Naive B cell (primary cell): ENCODE data around the gene FOXD3. TPM values are rescaled to one million over a fixed set of nuclear protein-coding genes. Genes with fewer than 3 reads are reported as not detected.

Experiments used
- ATAC-seq, 2 donors: fragments of 150-1000 bp; cut with Tn5 transposase; 2 replicates each; pipeline ENCODE4 v1.10.0; 2021; ENCODE audit warnings: low read depth in 2 of 2, mild to moderate bottlenecking in 2 of 2, moderate library complexity in 2 of 2
- DNase-seq: peaks from one replicate; pipeline ENCODE4 v3.0.0; 2022
- H3K27ac Mint-ChIP-seq, 6 donors: one replicate each; pipeline ENCODE4 v1.8.0; 2020 to 2022; ENCODE audit warnings: mild to moderate bottlenecking in 6 of 6, mixed read lengths in 6 of 6, moderate library complexity in 5 of 6, inconsistent platforms in 2 of 6
- H3K27me3 Mint-ChIP-seq, 3 donors: one replicate each; pipeline ENCODE4 v1.8.0; 2021 to 2022; ENCODE audit warnings: mixed read lengths in 3 of 3, mild to moderate bottlenecking in 1 of 3
- H3K36me3 Mint-ChIP-seq, 2 donors: one replicate each; pipeline ENCODE4 v1.8.0; 2020 to 2022; ENCODE audit warnings: mixed read lengths in 2 of 2, inconsistent platforms in 1 of 2, mild to moderate bottlenecking in 1 of 2
- H3K4me1 Mint-ChIP-seq, 3 donors: one replicate each; pipeline ENCODE4 v1.8.0; 2020 to 2022; ENCODE audit warnings: mixed read lengths in 3 of 3, inconsistent platforms in 1 of 3, mild to moderate bottlenecking in 1 of 3, moderate library complexity in 1 of 3
- H3K4me3 Mint-ChIP-seq, 8 donors: one replicate each; pipeline ENCODE4 v1.8.0; 2020 to 2022; ENCODE audit warnings: mild to moderate bottlenecking in 8 of 8, mixed read lengths in 8 of 8, moderate library complexity in 8 of 8, inconsistent platforms in 2 of 8
- H3K9me3 Mint-ChIP-seq, 7 donors: one replicate each; pipeline ENCODE4 v1.8.0; 2020 to 2022; ENCODE audit warnings: mixed read lengths in 7 of 7, mild to moderate bottlenecking in 5 of 7, inconsistent platforms in 2 of 7, moderate library complexity in 1 of 7
- polyA plus RNA-seq, 6 donors: library from polyadenylated mRNA; unstranded; fragments of 300-500 nt; fragmentation: Illumina TruSeq; gene quantifications; one replicate each; pipeline ENCODE4 v1.2.3, GENCODE V29; 2021; ENCODE audit warnings: low read depth in 6 of 6

Gene FOXD3
- polyA plus RNA-seq, 6 donors from 2014 or later: not detected

DNA sequence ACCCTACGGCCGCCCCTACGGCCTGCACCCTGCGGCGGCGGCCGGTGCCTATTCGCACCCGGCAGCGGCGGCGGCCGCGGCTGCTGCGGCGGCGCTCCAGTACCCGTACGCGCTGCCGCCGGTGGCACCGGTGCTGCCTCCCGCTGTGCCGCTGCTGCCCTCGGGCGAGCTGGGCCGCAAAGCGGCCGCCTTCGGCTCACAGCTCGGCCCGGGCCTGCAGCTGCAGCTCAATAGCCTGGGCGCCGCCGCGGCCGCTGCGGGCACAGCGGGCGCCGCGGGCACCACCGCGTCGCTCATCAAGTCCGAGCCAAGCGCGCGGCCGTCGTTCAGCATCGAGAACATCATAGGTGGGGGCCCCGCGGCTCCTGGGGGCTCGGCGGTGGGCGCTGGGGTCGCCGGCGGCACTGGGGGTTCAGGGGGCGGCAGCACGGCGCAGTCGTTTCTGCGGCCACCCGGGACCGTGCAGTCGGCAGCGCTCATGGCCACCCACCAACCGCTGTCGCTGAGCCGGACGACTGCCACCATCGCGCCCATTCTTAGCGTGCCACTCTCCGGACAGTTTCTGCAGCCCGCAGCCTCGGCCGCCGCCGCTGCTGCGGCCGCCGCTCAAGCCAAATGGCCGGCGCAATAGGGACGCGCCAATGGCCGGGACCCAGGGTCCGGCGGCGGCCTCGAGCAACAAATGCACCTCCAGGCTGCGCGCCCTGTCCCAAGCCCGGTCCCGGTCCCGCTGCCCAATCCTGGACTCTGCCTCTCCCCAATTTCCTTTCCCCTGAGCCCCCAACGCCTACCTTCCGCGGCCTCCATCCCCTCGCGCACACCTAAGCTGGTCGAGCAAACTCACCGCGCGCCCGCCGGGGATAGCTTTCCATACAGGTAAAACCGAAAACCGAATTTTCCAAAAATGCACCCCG is 1.8 kb downstream of the FOXD3 start:
- peaks cover 8 to 61% (median 33%) of the 10 kb centered on the region in 7 donors for H3K9me3 Mint-ChIP-seq
- no peak for DNase-seq
- peak overlapping the region; percentile 44 to 93 (median 84) for H3K4me3 Mint-ChIP-seq
- H3K27ac Mint-ChIP-seq: peak overlapping the region in 3 of 6 donors; percentile 82 to 98 (median 93)
- peaks cover 10 to 32% of the 10 kb centered on the region in 2 donors for H3K36me3 Mint-ChIP-seq
- peaks cover 19 to 38% (median 32%) of the 10 kb centered on the region in 3 donors for H3K4me1 Mint-ChIP-seq
- ATAC-seq: no peak
- H3K27me3 Mint-ChIP-seq: peaks cover 55 to 62% (median 56%) of the 10 kb centered on the region in 3 donors

GRCh38 chr1:63324779-63325119 is 2.4 kb downstream of the FOXD3 start:
- Mint-ChIP-seq H3K4me1 (peaks cover 20 to 38% (median 30%) of the 10 kb centered on the region in 3 donors), H3K27ac (peak overlapping the region in 3 of 6 donors; percentile 82 to 98 (median 93)), H3K4me3 (peak overlapping the region; percentile 44 to 91 (median 77)), H3K9me3 (peaks cover 5 to 57% (median 30%) of the 10 kb centered on the region in 7 donors), H3K27me3 (peaks cover 55 to 62% (median 59%) of the 10 kb centered on the region in 3 donors), H3K36me3 (peaks cover 10 to 31% of the 10 kb centered on the region in 2 donors)
- ATAC-seq (no peak), DNase-seq (no peak)

GRCh38 chr1:63325279-63325985 is 3.1 kb downstream of the FOXD3 start:
- Mint-ChIP-seq H3K4me1 (peaks cover 20 to 40% (median 30%) of the 10 kb centered on the region in 3 donors), H3K4me3 (peak overlapping the region in 5 of 8 donors; percentile 25 to 82 (median 63)), H3K27me3 (peaks cover 59 to 63% (median 60%) of the 10 kb centered on the region in 3 donors), H3K36me3 (peaks cover 10 to 31% of the 10 kb centered on the region in 2 donors), H3K27ac (peak overlapping the region in 4 of 6 donors; percentile 82 to 96 (median 86)), H3K9me3 (peaks cover 5 to 55% (median 27%) of the 10 kb centered on the region in 7 donors)
- ATAC-seq (no peak), DNase-seq (no peak)

- DNase-seq: no peak
- ATAC-seq: no peak
- peaks cover 5 to 55% (median 29%) of the 10 kb centered on the region in 7 donors for H3K9me3 Mint-ChIP-seq
- peaks cover 63 to 66% (median 65%) of the 10 kb centered on the region in 3 donors for H3K27me3 Mint-ChIP-seq
- peak overlapping the region in 5 of 8 donors; percentile 32 to 82 (median 50) for H3K4me3 Mint-ChIP-seq
- peaks cover 20 to 41% (median 33%) of the 10 kb centered on the region in 3 donors for H3K4me1 Mint-ChIP-seq
- peaks cover 10 to 31% of the 10 kb centered on the region in 2 donors for H3K36me3 Mint-ChIP-seq
- peak overlapping the region in 5 of 6 donors; percentile 65 to 96 (median 83) for H3K27ac Mint-ChIP-seq
These were observed 3.7 kb downstream of the FOXD3 start for GRCh38 chr1:63326106-63326472.

- Mint-ChIP-seq H3K4me3 (peak overlapping the region in 6 of 8 donors; percentile 39 to 82 (median 48)), H3K4me1 (peaks cover 16 to 35% (median 26%) of the 10 kb centered on the region in 3 donors), H3K9me3 (peaks cover 5 to 50% (median 25%) of the 10 kb centered on the region in 7 donors), H3K36me3 (peaks cover 8 to 25% of the 10 kb centered on the region in 2 donors), H3K27ac (peak overlapping the region in 5 of 6 donors; percentile 78 to 96 (median 87)), H3K27me3 (peaks cover 60 to 65% (median 62%) of the 10 kb centered on the region in 3 donors)
- DNase-seq: no peak
- ATAC-seq: no peak
These were observed 4.4 kb downstream of the FOXD3 start for GRCh38 chr1:63326473-63327380.

GRCh38 chr1:63327417-63328054 is 5.2 kb downstream of the FOXD3 start:
- peaks cover 13 to 31% (median 24%) of the 10 kb centered on the region in 3 donors for H3K4me1 Mint-ChIP-seq
- peaks cover 5 to 48% (median 24%) of the 10 kb centered on the region in 7 donors for H3K9me3 Mint-ChIP-seq
- peak overlapping the region in 5 of 8 donors; percentile 37 to 82 (median 55) for H3K4me3 Mint-ChIP-seq
- DNase-seq: no peak
- ATAC-seq: no peak
- peak overlapping the region in 5 of 6 donors; percentile 78 to 96 (median 87) for H3K27ac Mint-ChIP-seq
- peaks cover 57 to 67% (median 65%) of the 10 kb centered on the region in 3 donors for H3K27me3 Mint-ChIP-seq
- H3K36me3 Mint-ChIP-seq: peaks cover 6 to 23% of the 10 kb centered on the region in 2 donors

GRCh38 chr1:63328122-63328521 is 5.8 kb downstream of the FOXD3 start:
- peak overlapping the region in 3 of 8 donors; percentile 63 to 82 (median 73) for H3K4me3 Mint-ChIP-seq
- ATAC-seq (no peak), DNase-seq (no peak)
- peak overlapping the region in 5 of 6 donors; percentile 62 to 96 (median 87) for H3K27ac Mint-ChIP-seq
- peaks cover 5 to 48% (median 24%) of the 10 kb centered on the region in 7 donors for H3K9me3 Mint-ChIP-seq
- peaks cover 6 to 23% of the 10 kb centered on the region in 2 donors for H3K36me3 Mint-ChIP-seq
- peaks cover 61 to 72% (median 70%) of the 10 kb centered on the region in 3 donors for H3K27me3 Mint-ChIP-seq
- peaks cover 13 to 31% (median 24%) of the 10 kb centered on the region in 3 donors for H3K4me1 Mint-ChIP-seq

GRCh38 chr1:63328781-63329180 is 6.4 kb downstream of the FOXD3 start:
- peak overlapping the region in 4 of 8 donors; percentile 37 to 75 (median 57) for H3K4me3 Mint-ChIP-seq
- DNase-seq (no peak), ATAC-seq (no peak)
- H3K4me1 Mint-ChIP-seq: peaks cover 13 to 31% (median 24%) of the 10 kb centered on the region in 3 donors
- peak overlapping the region in 4 of 6 donors; percentile 69 to 93 (median 85) for H3K27ac Mint-ChIP-seq
- H3K9me3 Mint-ChIP-seq: peaks cover 5 to 44% (median 24%) of the 10 kb centered on the region in 7 donors
- H3K36me3 Mint-ChIP-seq: peaks cover 6 to 23% of the 10 kb centered on the region in 2 donors
- H3K27me3 Mint-ChIP-seq: peaks cover 68 to 77% (median 72%) of the 10 kb centered on the region in 3 donors

DNA sequence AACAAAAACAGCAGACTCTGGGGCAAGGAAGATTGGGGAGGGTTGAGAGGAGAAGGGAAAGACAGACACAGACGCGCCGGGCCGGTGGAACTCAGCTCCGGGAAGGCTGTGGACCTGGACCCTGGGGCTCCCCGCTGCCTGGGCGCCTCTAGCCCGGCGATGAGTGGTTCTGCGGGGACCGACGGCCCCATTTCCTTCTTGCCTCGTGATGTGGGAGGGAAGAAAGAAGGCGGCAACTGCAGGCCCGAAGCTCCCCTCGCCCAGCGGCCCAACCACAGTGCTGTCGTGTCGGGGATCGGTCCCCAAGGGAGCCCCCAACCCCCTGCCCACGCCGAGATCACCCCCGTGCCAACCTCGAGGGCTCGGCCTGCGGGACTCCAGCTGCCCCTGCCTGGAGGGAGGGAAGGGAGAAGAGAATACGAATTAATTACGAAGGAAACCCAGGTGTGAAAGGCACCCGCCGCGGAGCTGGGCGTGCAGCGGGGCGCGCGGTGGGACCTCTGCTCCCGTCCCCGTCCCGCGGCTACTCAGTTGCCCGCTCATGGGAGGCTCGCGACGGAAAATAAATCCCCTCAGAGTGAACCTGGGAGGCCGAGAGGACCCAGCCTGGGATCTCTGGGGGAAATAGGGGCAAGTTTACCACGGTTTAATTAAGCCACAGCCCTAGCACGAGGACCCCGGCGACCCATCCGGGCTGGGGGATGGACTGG is 7.4 kb downstream of the FOXD3 start:
- no peak for DNase-seq
- Mint-ChIP-seq H3K4me1 (peaks cover 10 to 26% (median 20%) of the 10 kb centered on the region in 3 donors), H3K9me3 (peaks cover 5 to 44% (median 22%) of the 10 kb centered on the region in 7 donors), H3K4me3 (peak overlapping the region; percentile 30 to 77 (median 60)), H3K36me3 (peaks cover 6 to 23% of the 10 kb centered on the region in 2 donors), H3K27ac (peak overlapping the region in 4 of 6 donors; percentile 59 to 93 (median 85)), H3K27me3 (peaks cover 71 to 81% (median 80%) of the 10 kb centered on the region in 3 donors)
- no peak for ATAC-seq

GRCh38 chr1:63330331-63330916 is 8.1 kb downstream of the FOXD3 start:
- Mint-ChIP-seq H3K27me3 (peaks cover 76 to 87% (median 86%) of the 10 kb centered on the region in 3 donors), H3K27ac (peak overlapping the region in 3 of 6 donors; percentile 92 to 96 (median 94)), H3K4me1 (peaks cover 10 to 26% (median 20%) of the 10 kb centered on the region in 3 donors), H3K4me3 (peak overlapping the region in 7 of 8 donors; percentile 37 to 82 (median 69)), H3K36me3 (peaks cover 6 to 23% of the 10 kb centered on the region in 2 donors), H3K9me3 (peaks cover 5 to 44% (median 22%) of the 10 kb centered on the region in 7 donors)
- ATAC-seq: no peak
- DNase-seq: no peak

DNA sequence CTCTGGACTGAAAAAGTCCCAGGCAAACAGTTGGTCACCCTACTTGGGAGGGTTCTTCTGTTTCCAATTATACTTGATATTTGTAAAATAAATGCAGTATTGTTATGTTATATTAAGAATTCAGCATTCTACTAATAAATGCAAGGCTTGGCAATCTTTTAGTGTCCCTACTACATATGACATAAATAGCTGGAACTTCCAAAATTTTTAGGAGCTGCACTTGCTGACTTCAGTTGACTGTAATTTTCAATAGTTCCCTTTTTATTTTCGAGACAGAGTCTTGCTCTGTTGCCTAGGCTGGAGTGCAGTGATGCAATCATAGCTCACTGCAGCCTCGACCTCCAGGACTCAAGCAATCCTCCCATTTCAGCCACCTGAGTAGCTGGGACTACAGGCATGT is 20.0 kb downstream of the FOXD3 start:
- H3K9me3 Mint-ChIP-seq: no peaks in the 10 kb centered on the region
- peaks cover 27 to 42% (median 28%) of the 10 kb centered on the region in 3 donors for H3K27me3 Mint-ChIP-seq
- DNase-seq: no peak
- no peaks in the 10 kb centered on the region for H3K4me1 Mint-ChIP-seq
- ATAC-seq: no peak
- H3K36me3 Mint-ChIP-seq: no peaks in the 10 kb centered on the region
- H3K27ac Mint-ChIP-seq: no peak overlapping the region
- no peak overlapping the region for H3K4me3 Mint-ChIP-seq
